Peyer's patch (tissue), 4 donors: ENCODE results near the gene CYSTM1. TPM values are rescaled to one million over a fixed set of nuclear protein-coding genes. Genes with fewer than 3 reads are reported as not detected.

Experiments used
- DNase-seq, 3 donors: peaks; one replicate each; pipeline ENCODE4 v3.0.0-alpha.2; 2017 to 2019
- H3K27ac ChIP-seq, 4 donors: fragments of 200-600 bp; sonication (generic); one replicate each; pipeline ENCODE4 v1.5.1; 2016 to 2019
- H3K27me3 ChIP-seq, 2 donors: fragments of 200-600 bp; sonication (generic); one replicate each; pipeline ENCODE4 v1.5.1; 2019
- H3K36me3 ChIP-seq, 3 donors: fragments of 200-600 bp; sonication (generic); one replicate each; pipeline ENCODE4 v1.5.1; 2016 to 2019
- H3K4me1 ChIP-seq, 4 donors: fragments of 200-600 bp; sonication (generic); one replicate each; pipeline ENCODE4 v1.5.1; 2016 to 2019
- H3K4me3 ChIP-seq, 4 donors: fragments of 200-600 bp; sonication (generic); 1 replicate in 3 of 4; 2 replicates in 1 of 4; pipeline ENCODE4 v1.5.1; 2016 to 2019; ENCODE audit warnings: mild to moderate bottlenecking in 1 of 4
- H3K9me3 ChIP-seq, 4 donors: fragments of 200-600 bp; sonication (generic); one replicate each; pipeline ENCODE4 v1.5.1; 2016 to 2019; ENCODE audit warnings: mild to moderate bottlenecking in 1 of 4
- CTCF ChIP-seq, 6 experiments: fragments of 450-650 bp in 4 of 6; fragments of 200-600 bp in 2 of 6; sonication (generic) in 1 of 6; IDR thresholded peaks; one replicate each; pipeline ENCODE4 v1.5.1; 2017 to 2019; ENCODE audit warnings: antibody characterized with exemption in 6 of 6, mild to moderate bottlenecking in 3 of 6, moderate library complexity in 1 of 6
- POLR2A ChIP-seq, 2 donors: fragments of 450-650 bp; IDR thresholded peaks; one replicate each; pipeline ENCODE4 v1.5.1; 2017; ENCODE audit warnings: antibody characterized with exemption in 2 of 2, mild to moderate bottlenecking in 2 of 2, moderate library complexity in 2 of 2
- total RNA-seq, 4 donors: library from RNA; depleted of rRNA; stranded (reverse); fragments of >200 nt; gene quantifications; one replicate each; pipeline ENCODE4 v1.1.0, GENCODE V29; 2016

Gene CYSTM1
- total RNA-seq, 4 donors from 2014 or later, result 60.2 to 185 (median 140) TPM

- H3K9me3 ChIP-seq, result no peaks in the 10 kb centered on the region
- peaks cover 0 to 6% (median 0%) of the 10 kb centered on the region in 3 donors for H3K36me3 ChIP-seq
- H3K4me3 ChIP-seq, result no peak overlapping the region
- no peak for TF ChIP-seq POLR2A (IDR thresholded peaks at IDR 0.05)
- no peak for TF ChIP-seq CTCF (IDR thresholded peaks at IDR 0.05)
- no peak overlapping the region for H3K27ac ChIP-seq
- peaks cover 0 to 35% (median 3%) of the 10 kb centered on the region in 4 donors for H3K4me1 ChIP-seq
- no peak for DNase-seq
- H3K27me3 ChIP-seq, result no peaks in the 10 kb centered on the region
Observed at GRCh38 chr5:140215276-140215675, 40.3 kb downstream of the CYSTM1 start.

GRCh38 chr5:140216478-140217074 is 41.6 kb downstream of the CYSTM1 start:
- TF ChIP-seq POLR2A (IDR thresholded peaks at IDR 0.05), result no peak
- no peak for TF ChIP-seq CTCF (IDR thresholded peaks at IDR 0.05)
- Histone ChIP-seq H3K4me3 (no peak overlapping the region), H3K9me3 (no peaks in the 10 kb centered on the region), H3K36me3 (peaks cover 0 to 2% (median 0%) of the 10 kb centered on the region in 3 donors), H3K27ac (peak overlapping the region in 1 of 4 donors; percentile 52), H3K27me3 (no peaks in the 10 kb centered on the region), H3K4me1 (peaks cover 0 to 46% (median 8%) of the 10 kb centered on the region in 4 donors)
- no peak for DNase-seq

- DNase-seq, result no peak
- TF ChIP-seq POLR2A (IDR thresholded peaks at IDR 0.05) (no peak), CTCF (IDR thresholded peaks at IDR 0.05) (no peak)
- H3K9me3 ChIP-seq, result no peaks in the 10 kb centered on the region
- no peaks in the 10 kb centered on the region for H3K36me3 ChIP-seq
- peaks cover 0 to 55% (median 11%) of the 10 kb centered on the region in 4 donors for H3K4me1 ChIP-seq
- H3K27me3 ChIP-seq, result no peaks in the 10 kb centered on the region
- H3K27ac ChIP-seq, result no peak overlapping the region
- no peak overlapping the region for H3K4me3 ChIP-seq
Observed at GRCh38 chr5:140217299-140218026, 42.5 kb downstream of the CYSTM1 start.

GRCh38 chr5:140219068-140219991 is 44.3 kb downstream of the CYSTM1 start:
- H3K27me3 ChIP-seq, result no peaks in the 10 kb centered on the region
- TF ChIP-seq CTCF (IDR thresholded peaks at IDR 0.05), result no peak
- no peak overlapping the region for H3K4me3 ChIP-seq
- H3K36me3 ChIP-seq, result no peaks in the 10 kb centered on the region
- H3K9me3 ChIP-seq, result no peaks in the 10 kb centered on the region
- peak overlapping the region in 3 of 4 donors; percentile 12 to 69 (median 60) for H3K27ac ChIP-seq
- H3K4me1 ChIP-seq, result peaks cover 0 to 69% (median 11%) of the 10 kb centered on the region in 4 donors
- DNase-seq, result peak in 1 of 3 donors; percentile 60

- H3K27ac ChIP-seq, result peak overlapping the region in 3 of 4 donors; percentile 12 to 69 (median 60)
- H3K4me1 ChIP-seq, result peaks cover 0 to 70% (median 11%) of the 10 kb centered on the region in 4 donors
- DNase-seq, result no peak
- H3K36me3 ChIP-seq, result no peaks in the 10 kb centered on the region
- H3K4me3 ChIP-seq, result no peak overlapping the region
- H3K9me3 ChIP-seq, result no peaks in the 10 kb centered on the region
- no peak for TF ChIP-seq CTCF (IDR thresholded peaks at IDR 0.05)
- no peaks in the 10 kb centered on the region for H3K27me3 ChIP-seq
Observed at GRCh38 chr5:140220032-140220697, 45.2 kb downstream of the CYSTM1 start.
